GM10266 (cell line): ENCODE results near the gene TRNP1.

Experiments
- DNase-seq: peaks from one replicate; pipeline ENCODE4 v3.0.0; 2012; ENCODE audit errors: extremely low spot score
- TF ChIP-seq, protein P1 (sequence below): IDR thresholded peaks from 2 replicates; pipeline ENCODE4 v1.5.1; 2012; ENCODE audit warnings: mild to moderate bottlenecking, low read depth; ENCODE audit not compliant: control insufficient read depth, insufficient read depth; ENCODE audit errors: missing control alignments

Gene TRNP1

DNA sequence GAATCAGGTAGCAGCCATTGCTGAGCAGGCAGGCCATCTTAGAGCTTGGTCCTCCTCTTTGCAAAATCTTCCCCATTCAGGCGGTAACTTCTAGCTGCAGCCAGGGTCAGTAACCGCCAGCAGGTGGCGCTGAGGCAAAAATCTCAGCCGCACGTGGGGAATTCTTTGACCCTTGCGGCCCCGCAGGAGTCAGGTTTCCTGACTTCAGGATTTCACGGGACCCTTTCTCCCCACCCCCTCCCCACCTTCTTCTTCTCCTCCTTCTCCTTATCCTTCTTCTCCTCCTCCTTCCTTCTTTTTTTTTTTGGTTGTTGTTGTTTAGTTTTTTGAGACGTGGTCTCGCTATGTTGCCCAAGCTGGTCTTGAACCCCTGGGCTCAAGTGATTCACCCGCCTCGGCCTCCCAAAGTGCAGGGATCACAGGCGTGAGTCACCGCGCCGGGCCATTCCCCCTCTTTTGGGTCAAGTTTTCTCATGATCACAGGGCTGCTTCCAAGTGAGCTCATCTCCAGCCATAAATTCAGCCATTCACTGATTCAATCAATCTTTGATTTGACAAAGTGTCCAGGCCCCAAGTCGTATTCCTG is 52.6 kb downstream of the TRNP1 start:
- peak; percentile 73 for DNase-seq
- TF ChIP-seq, protein P1, sequence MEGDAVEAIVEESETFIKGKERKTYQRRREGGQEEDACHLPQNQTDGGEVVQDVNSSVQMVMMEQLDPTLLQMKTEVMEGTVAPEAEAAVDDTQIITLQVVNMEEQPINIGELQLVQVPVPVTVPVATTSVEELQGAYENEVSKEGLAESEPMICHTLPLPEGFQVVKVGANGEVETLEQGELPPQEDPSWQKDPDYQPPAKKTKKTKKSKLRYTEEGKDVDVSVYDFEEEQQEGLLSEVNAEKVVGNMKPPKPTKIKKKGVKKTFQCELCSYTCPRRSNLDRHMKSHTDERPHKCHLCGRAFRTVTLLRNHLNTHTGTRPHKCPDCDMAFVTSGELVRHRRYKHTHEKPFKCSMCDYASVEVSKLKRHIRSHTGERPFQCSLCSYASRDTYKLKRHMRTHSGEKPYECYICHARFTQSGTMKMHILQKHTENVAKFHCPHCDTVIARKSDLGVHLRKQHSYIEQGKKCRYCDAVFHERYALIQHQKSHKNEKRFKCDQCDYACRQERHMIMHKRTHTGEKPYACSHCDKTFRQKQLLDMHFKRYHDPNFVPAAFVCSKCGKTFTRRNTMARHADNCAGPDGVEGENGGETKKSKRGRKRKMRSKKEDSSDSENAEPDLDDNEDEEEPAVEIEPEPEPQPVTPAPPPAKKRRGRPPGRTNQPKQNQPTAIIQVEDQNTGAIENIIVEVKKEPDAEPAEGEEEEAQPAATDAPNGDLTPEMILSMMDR = peak; percentile 95

DNA sequence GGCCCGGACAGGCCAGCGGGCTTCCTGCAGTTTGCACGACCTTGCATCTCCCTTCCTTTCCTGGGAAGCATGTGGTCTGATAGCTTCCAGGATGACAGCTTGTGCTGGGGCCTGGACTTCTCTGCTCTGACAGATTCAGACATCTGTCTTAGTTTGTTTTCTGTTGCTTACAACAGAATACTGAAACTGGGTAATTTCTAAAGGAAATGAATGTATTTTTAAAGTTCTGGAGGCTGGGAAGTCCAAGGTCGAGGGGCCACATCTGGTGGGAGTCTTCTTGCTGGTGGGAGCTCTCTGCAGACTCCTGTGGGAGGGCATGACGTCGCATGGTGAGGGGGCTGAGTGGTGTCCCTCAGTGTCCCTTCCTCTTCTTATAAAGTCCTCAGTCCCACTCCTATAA is 54.4 kb downstream of the TRNP1 start:
- no peak for DNase-seq
- TF ChIP-seq, protein P1 = no peak

DNA sequence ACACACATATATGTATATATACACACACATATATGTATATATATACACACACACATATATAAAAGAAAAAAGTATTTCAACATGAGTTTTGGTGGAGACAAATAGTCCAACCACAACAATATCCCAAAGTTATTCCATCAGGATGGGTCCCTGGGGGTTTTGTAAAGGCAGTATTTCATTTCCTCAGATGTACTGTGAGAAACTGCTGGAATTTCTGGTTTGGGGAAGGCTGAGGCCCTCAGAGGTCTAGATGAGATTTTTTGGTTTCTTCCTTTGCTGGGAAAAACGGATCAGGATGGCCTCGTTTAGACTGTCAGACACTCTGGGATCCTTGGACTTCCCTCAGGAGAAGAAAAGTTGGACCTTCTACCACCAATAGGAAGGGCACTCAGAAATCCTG is 55.6 kb downstream of the TRNP1 start:
- no peak for DNase-seq
- TF ChIP-seq, protein P1 = no peak

DNA sequence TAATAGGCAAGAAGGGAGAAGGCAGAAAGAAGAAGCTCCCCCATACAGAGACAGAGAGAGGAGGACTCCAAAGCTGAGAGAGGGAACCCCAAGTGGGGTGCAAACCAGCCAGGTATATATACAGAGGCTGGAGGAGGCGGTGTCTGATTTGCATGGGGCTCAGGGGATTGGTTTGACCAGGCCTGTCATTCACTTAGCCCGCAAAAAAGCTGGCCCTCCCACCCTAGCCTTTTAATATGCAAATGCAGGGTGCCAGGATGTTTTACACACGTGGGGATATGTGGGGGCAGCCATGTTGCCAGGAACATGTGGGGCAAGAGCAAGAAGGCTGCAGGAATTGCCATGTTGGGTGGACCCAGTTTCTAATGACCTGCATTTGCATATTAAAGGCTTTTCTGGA is 56.1 kb downstream of the TRNP1 start:
- no peak for DNase-seq
- TF ChIP-seq, protein P1 = no peak
